ENCODE measurements around the gene CRELD2. TPM values are rescaled to one million over a fixed set of nuclear protein-coding genes. Genes with fewer than 3 reads are reported as not detected.

Gene CRELD2
- total and polyA plus RNA-seq, 2 of the 13 experiments (the other 11 are each of a cell fraction or from before 2014, with no cell fraction given) = 17.2 to 44.7 TPM

DNA sequence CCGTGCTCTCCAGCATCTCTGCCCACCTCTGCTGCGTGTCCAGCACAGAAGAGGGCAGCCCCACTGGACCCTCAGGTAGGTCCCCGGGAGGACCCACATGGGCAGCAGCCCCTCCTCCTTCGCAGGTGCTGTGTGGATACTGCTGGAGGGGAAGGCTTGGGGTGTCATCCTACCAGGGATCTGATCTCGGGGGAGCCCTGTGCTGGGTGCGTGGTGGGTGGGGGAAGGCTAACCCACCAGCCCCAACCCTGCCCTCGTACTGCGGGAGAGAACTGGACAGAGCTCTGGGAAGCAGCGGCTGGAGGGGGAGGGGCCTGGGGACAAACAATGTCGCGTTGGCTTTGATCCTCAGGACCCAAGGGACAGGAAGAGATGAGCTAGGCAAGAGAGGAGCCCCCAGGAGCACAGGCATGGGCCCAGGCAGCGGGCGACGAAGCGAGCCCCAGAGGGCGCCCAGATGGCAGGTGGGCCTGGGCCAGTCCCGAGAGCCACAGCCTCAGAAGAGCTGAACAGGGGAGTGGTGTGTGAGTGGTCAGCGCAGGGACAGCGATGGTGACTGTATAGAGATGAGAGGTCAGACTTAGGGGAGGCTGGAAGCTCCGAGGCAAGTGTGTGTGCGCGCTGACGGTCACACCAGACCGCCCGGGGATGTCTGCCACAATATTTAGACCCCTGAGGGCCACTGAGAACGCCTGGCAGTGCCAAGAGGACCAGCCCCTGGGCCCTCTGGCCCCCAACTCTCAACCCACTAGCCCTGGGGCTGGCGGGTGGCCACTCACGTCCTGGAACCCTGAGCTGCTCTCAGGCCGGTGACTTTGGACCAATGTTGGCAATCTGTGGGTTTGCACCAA, 40.7 kb downstream of the CRELD2 start (continued):
- TF ChIP-seq ZFP37 (CRISPR knock-in tag; IDR thresholded peaks at IDR 0.05; ENCODE audit: borderline replicate concordance) (0 out of 2 replicates have a peak, but pooled peaks have one; percentile 63), RAD21 (CRISPR knock-in tag; IDR thresholded peaks at IDR 0.05) (no peak), ZNF335 (CRISPR knock-in tag; IDR thresholded peaks at IDR 0.05) (peak; percentile 71), PAWR (CRISPR knock-in tag; IDR thresholded peaks at IDR 0.05; ENCODE audit: borderline replicate concordance) (no peak), MTF2 (CRISPR knock-in tag; IDR thresholded peaks at IDR 0.05; ENCODE audit: borderline replicate concordance) (no peak), TMF1 (CRISPR knock-in tag; IDR thresholded peaks at IDR 0.05; ENCODE audit: low read depth) (no peak), ZNF557 (CRISPR knock-in tag; IDR thresholded peaks at IDR 0.05) (0 out of 2 replicates have a peak, but pooled peaks have one; percentile 38)
- TF ChIP-seq, protein P1, sequence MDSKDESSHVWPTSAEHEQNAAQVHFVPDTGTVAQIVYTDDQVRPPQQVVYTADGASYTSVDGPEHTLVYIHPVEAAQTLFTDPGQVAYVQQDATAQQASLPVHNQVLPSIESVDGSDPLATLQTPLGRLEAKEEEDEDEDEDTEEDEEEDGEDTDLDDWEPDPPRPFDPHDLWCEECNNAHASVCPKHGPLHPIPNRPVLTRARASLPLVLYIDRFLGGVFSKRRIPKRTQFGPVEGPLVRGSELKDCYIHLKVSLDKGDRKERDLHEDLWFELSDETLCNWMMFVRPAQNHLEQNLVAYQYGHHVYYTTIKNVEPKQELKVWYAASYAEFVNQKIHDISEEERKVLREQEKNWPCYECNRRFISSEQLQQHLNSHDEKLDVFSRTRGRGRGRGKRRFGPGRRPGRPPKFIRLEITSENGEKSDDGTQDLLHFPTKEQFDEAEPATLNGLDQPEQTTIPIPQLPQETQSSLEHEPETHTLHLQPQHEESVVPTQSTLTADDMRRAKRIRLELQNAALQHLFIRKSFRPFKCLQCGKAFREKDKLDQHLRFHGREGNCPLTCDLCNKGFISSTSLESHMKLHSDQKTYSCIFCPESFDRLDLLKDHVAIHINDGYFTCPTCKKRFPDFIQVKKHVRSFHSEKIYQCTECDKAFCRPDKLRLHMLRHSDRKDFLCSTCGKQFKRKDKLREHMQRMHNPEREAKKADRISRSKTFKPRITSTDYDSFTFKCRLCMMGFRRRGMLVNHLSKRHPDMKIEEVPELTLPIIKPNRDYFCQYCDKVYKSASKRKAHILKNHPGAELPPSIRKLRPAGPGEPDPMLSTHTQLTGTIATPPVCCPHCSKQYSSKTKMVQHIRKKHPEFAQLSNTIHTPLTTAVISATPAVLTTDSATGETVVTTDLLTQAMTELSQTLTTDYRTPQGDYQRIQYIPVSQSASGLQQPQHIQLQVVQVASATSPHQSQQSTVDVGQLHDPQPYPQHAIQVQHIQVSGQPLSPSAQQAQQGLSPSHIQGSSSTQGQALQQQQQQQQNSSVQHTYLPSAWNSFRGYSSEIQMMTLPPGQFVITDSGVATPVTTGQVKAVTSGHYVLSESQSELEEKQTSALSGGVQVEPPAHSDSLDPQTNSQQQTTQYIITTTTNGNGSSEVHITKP (CRISPR knock-in tag; IDR thresholded peaks at IDR 0.05; ENCODE audit: low read depth) = no peak
- TF ChIP-seq, protein P2, sequence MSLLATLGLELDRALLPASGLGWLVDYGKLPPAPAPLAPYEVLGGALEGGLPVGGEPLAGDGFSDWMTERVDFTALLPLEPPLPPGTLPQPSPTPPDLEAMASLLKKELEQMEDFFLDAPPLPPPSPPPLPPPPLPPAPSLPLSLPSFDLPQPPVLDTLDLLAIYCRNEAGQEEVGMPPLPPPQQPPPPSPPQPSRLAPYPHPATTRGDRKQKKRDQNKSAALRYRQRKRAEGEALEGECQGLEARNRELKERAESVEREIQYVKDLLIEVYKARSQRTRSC (CRISPR knock-in tag; IDR thresholded peaks at IDR 0.05; ENCODE audit: low read depth) = no peak
- TF ChIP-seq, protein P3, sequence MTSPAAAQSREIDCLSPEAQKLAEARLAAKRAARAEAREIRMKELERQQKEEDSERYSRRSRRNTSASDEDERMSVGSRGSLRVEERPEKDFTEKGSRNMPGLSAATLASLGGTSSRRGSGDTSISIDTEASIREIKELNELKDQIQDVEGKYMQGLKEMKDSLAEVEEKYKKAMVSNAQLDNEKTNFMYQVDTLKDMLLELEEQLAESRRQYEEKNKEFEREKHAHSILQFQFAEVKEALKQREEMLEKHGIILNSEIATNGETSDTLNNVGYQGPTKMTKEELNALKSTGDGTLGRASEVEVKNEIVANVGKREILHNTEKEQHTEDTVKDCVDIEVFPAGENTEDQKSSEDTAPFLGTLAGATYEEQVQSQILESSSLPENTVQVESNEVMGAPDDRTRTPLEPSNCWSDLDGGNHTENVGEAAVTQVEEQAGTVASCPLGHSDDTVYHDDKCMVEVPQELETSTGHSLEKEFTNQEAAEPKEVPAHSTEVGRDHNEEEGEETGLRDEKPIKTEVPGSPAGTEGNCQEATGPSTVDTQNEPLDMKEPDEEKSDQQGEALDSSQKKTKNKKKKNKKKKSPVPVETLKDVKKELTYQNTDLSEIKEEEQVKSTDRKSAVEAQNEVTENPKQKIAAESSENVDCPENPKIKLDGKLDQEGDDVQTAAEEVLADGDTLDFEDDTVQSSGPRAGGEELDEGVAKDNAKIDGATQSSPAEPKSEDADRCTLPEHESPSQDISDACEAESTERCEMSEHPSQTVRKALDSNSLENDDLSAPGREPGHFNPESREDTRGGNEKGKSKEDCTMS (CRISPR knock-in tag; conservative IDR thresholded peaks at IDR 0.05) = no peak
- TF ChIP-seq, protein P4, sequence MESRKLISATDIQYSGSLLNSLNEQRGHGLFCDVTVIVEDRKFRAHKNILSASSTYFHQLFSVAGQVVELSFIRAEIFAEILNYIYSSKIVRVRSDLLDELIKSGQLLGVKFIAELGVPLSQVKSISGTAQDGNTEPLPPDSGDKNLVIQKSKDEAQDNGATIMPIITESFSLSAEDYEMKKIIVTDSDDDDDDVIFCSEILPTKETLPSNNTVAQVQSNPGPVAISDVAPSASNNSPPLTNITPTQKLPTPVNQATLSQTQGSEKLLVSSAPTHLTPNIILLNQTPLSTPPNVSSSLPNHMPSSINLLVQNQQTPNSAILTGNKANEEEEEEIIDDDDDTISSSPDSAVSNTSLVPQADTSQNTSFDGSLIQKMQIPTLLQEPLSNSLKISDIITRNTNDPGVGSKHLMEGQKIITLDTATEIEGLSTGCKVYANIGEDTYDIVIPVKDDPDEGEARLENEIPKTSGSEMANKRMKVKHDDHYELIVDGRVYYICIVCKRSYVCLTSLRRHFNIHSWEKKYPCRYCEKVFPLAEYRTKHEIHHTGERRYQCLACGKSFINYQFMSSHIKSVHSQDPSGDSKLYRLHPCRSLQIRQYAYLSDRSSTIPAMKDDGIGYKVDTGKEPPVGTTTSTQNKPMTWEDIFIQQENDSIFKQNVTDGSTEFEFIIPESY (CRISPR knock-in tag; IDR thresholded peaks at IDR 0.05) = no peak
- TF ChIP-seq, protein P5, sequence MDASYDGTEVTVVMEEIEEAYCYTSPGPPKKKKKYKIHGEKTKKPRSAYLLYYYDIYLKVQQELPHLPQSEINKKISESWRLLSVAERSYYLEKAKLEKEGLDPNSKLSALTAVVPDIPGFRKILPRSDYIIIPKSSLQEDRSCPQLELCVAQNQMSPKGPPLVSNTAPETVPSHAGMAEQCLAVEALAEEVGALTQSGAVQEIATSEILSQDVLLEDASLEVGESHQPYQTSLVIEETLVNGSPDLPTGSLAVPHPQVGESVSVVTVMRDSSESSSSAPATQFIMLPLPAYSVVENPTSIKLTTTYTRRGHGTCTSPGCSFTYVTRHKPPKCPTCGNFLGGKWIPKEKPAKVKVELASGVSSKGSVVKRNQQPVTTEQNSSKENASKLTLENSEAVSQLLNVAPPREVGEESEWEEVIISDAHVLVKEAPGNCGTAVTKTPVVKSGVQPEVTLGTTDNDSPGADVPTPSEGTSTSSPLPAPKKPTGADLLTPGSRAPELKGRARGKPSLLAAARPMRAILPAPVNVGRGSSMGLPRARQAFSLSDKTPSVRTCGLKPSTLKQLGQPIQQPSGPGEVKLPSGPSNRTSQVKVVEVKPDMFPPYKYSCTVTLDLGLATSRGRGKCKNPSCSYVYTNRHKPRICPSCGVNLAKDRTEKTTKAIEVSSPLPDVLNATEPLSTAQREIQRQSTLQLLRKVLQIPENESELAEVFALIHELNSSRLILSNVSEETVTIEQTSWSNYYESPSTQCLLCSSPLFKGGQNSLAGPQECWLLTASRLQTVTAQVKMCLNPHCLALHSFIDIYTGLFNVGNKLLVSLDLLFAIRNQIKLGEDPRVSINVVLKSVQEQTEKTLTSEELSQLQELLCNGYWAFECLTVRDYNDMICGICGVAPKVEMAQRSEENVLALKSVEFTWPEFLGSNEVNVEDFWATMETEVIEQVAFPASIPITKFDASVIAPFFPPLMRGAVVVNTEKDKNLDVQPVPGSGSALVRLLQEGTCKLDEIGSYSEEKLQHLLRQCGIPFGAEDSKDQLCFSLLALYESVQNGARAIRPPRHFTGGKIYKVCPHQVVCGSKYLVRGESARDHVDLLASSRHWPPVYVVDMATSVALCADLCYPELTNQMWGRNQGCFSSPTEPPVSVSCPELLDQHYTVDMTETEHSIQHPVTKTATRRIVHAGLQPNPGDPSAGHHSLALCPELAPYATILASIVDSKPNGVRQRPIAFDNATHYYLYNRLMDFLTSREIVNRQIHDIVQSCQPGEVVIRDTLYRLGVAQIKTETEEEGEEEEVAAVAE (CRISPR knock-in tag; IDR thresholded peaks at IDR 0.05; ENCODE audit: borderline replicate concordance) = 0 out of 2 replicates have a peak, but pooled peaks have one; percentile 36
- TF ChIP-seq, protein P6, sequence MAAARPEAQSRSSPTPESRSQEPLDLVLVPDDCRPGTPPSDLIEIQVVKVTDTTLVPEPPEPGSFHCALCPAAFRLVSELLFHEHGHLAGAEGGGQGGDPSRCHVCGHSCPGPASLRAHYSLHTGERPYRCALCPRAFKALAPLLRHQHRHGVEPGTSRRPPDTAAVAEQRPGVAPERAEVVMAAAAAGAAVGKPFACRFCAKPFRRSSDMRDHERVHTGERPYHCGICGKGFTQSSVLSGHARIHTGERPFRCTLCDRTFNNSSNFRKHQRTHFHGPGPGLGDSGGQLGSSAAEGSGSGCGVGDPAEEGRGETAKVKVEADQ (CRISPR knock-in tag; IDR thresholded peaks at IDR 0.05; ENCODE audit: borderline replicate concordance) = no peak

Data from HepG2 (cell line).